Measurements from ENCODE around the gene CEP250. TPM values are rescaled to one million over a fixed set of nuclear protein-coding genes. Genes with fewer than 3 reads are reported as not detected.

CEP250 gene
- total RNA-seq = 14.4 and 25.8 TPM in 2 replicates

GRCh38 chr20:35454881-35455609, at the start of gene CEP250:
CEP250 (plus strand) TSS chr20:35455598; CDS start chr20:35462368, 6,770 bp downstream.

GRCh38 chr20:35529552-35529951, 74.2 kb downstream of the CEP250 start, which contains the start of gene C20orf173:
C20orf173 (minus strand) TSS chr20:35529652; CDS start chr20:35529373, 279 bp downstream.

GRCh38 chr20:35541783-35542662, 86.6 kb downstream of the CEP250 start, which contains the start of gene ERGIC3:
ERGIC3 (plus strand) TSS chr20:35542078; CDS start chr20:35542098, 20 bp downstream.

Other genes with a start within 250 kb of the CEP250 start
- gene MMP24, start 228.9 kb upstream of the CEP250 start, total RNA-seq = 0.16 and 0.18 TPM in 2 replicates
- 32.6 and 36.6 TPM in 2 replicates for gene MMP24OS, start 177.5 kb upstream of the CEP250 start, total RNA-seq
- gene EIF6, start 170.8 kb upstream of the CEP250 start, total RNA-seq = 161 and 185 TPM in 2 replicates
- gene FAM83C, start 163.2 kb upstream of the CEP250 start, total RNA-seq = not detected in 2 replicates
- 20.4 and 33.0 TPM in 2 replicates for gene UQCC1, start 43.6 kb upstream of the CEP250 start, total RNA-seq
- 37.4 and 41.8 TPM in 2 replicates for gene GDF5, start 17.4 kb upstream of the CEP250 start, total RNA-seq
- gene C20orf173, start 74.1 kb downstream of the CEP250 start, total RNA-seq = not detected in 2 replicates
- gene ERGIC3, start 86.5 kb downstream of the CEP250 start, total RNA-seq = 396 and 424 TPM in 2 replicates
- gene SPAG4, start 160.2 kb downstream of the CEP250 start, total RNA-seq = 32.9 and 44.2 TPM in 2 replicates
- 145 and 149 TPM in 2 replicates for gene CPNE1, start 209.3 kb downstream of the CEP250 start, total RNA-seq
- 26.6 and 31.1 TPM in 2 replicates for gene RBM12, start 209.3 kb downstream of the CEP250 start, total RNA-seq
- gene NFS1, start 243.8 kb downstream of the CEP250 start, total RNA-seq = 25.1 and 28.8 TPM in 2 replicates
- gene ROMO1, start 243.8 kb downstream of the CEP250 start, total RNA-seq = 584 and 690 TPM in 2 replicates